Endothelial cell of umbilical vein (primary cell): ENCODE measurements around the gene PTGDS.

Experiments
- EZH2 ChIP-seq: IDR thresholded peaks from 2 replicates; pipeline ENCODE4 v1.6.1; 2012; ENCODE audit warnings: borderline replicate concordance, low read depth, mild to moderate bottlenecking, moderate library complexity, low read length, inconsistent platforms; ENCODE audit not compliant: severe bottlenecking
- FOS ChIP-seq: IDR thresholded peaks from 2 replicates; pipeline ENCODE4 v1.6.1; 2011; ENCODE audit warnings: mild to moderate bottlenecking, low read length, moderate library complexity, borderline replicate concordance; ENCODE audit not compliant: insufficient read depth
- GATA2 ChIP-seq: IDR thresholded peaks from 2 replicates; pipeline ENCODE4 v1.7.0; 2011; ENCODE audit warnings: low read depth, mild to moderate bottlenecking, moderate library complexity, mixed read lengths, low read length; ENCODE audit not compliant: insufficient read length, insufficient read depth
- JUN ChIP-seq: IDR thresholded peaks from 2 replicates; pipeline ENCODE4 v1.6.1; 2011; ENCODE audit warnings: borderline replicate concordance, low read depth; ENCODE audit not compliant: insufficient read length, insufficient read depth
- MYC ChIP-seq: IDR thresholded peaks from one replicate; pipeline ENCODE4 v1.6.1; 2011; ENCODE audit warnings: mild to moderate bottlenecking, low read depth, low read length
- POLR2A ChIP-seq: IDR thresholded peaks from 2 replicates; pipeline ENCODE4 v1.6.1; 2012; ENCODE audit warnings: low read depth, mild to moderate bottlenecking, control low read depth, low read length
- POLR2AphosphoS5 ChIP-seq: IDR thresholded peaks from 2 replicates; pipeline ENCODE4 v1.6.1; 2012; ENCODE audit warnings: low read depth, mild to moderate bottlenecking, control low read depth, low read length, moderate library complexity; ENCODE audit not compliant: insufficient read depth
- TF ChIP-seq, protein P1 (sequence below), 2 donors: IDR thresholded peaks; 1 replicate in 1 of 2; 2 replicates in 1 of 2; pipeline ENCODE4 v1.5.1; 2011; ENCODE audit warnings: low read length in 2 of 2, mild to moderate bottlenecking in 2 of 2, moderate library complexity in 2 of 2, control low read depth in 1 of 2, inconsistent platforms in 1 of 2, low read depth in 1 of 2; ENCODE audit not compliant: insufficient read depth in 1 of 2; ENCODE audit errors: extremely low read depth in 1 of 2
- TF ChIP-seq, protein P2 (sequence below): IDR thresholded peaks from 2 replicates; pipeline ENCODE4 v1.6.1; 2011; ENCODE audit not compliant: insufficient read depth, insufficient read length

DNA sequence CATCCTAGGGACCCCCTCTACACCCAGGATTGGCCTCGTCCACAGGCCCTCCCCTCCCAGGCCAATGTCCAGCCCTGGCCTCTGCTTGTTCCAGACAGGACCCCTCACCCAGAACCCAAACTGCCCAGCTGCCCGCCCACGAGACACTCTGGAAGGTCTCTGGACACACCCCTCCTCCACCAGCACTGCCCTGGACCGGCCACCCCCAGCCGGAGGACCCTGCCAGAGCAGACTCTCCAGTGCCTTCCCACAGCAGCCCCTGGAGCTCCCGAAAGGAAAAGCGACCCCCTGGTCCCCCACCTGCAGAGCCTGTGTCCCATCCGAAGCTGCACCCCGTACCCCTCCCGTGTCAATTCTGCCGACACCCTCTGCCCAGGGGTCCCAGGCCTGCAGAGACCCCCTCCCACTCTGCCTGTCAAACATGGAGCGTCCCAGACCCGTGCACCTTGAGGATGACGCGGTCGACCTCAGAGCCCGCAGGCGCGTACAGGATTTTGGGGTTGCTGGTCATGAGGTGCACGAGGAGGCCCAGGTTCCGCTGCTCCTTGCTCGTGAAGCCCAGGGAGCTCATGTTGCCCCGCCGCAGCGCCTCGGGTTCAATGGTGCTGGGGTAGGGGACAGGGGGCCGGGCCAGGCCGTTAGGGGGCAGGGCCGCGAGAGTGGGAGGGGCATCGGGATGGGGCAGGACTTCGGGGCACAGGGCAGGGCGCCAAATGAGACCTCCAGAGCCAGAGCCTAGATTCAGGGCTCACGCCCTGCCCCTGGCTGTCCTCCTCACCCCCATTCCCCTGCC lies 42.8 kb downstream of the PTGDS start:
- TF ChIP-seq, protein P1, sequence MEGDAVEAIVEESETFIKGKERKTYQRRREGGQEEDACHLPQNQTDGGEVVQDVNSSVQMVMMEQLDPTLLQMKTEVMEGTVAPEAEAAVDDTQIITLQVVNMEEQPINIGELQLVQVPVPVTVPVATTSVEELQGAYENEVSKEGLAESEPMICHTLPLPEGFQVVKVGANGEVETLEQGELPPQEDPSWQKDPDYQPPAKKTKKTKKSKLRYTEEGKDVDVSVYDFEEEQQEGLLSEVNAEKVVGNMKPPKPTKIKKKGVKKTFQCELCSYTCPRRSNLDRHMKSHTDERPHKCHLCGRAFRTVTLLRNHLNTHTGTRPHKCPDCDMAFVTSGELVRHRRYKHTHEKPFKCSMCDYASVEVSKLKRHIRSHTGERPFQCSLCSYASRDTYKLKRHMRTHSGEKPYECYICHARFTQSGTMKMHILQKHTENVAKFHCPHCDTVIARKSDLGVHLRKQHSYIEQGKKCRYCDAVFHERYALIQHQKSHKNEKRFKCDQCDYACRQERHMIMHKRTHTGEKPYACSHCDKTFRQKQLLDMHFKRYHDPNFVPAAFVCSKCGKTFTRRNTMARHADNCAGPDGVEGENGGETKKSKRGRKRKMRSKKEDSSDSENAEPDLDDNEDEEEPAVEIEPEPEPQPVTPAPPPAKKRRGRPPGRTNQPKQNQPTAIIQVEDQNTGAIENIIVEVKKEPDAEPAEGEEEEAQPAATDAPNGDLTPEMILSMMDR (IDR thresholded peaks at IDR 0.05; ENCODE audit: extremely low read depth in 1 of 2, insufficient read depth in 1 of 2, low read depth in 1 of 2, low read length in 2 of 2), result no peak
- no peak for TF ChIP-seq POLR2AphosphoS5
- TF ChIP-seq POLR2A, result no peak
- TF ChIP-seq, protein P2, sequence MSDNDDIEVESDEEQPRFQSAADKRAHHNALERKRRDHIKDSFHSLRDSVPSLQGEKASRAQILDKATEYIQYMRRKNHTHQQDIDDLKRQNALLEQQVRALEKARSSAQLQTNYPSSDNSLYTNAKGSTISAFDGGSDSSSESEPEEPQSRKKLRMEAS, result no peak
- TF ChIP-seq FOS, result no peak
- no peak for TF ChIP-seq EZH2
- TF ChIP-seq MYC, result no peak
- no peak for TF ChIP-seq JUN
- TF ChIP-seq GATA2, result no peak
